ENCODE measurements around the gene HMGCS1.

DNA sequence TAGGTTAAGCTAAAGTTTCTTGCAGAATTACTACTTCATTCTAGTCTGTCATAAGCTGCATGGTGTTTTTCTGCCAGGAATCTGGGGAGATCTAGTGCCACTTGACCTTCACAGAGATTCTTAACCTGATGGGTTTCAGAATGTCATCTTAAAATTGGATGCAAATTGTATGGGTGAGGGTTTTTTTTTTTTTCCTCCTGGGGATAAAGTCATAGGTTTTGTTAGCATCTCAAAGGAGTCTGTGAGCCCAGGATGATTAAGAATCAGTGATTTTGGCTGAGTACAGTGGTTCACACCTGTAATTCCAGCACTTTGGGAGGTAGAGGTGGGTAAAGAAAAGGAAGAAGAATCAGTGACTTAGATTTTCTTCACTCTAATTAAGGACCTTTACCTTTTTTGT lies 69.9 kb downstream of the HMGCS1 start:
- no peak for TF ChIP-seq POLR2AphosphoS5 (IDR thresholded peaks at IDR 0.05; ENCODE audit: low read depth, low read length)
- TF ChIP-seq TAF1 (IDR thresholded peaks at IDR 0.05; ENCODE audit: borderline replicate concordance, low read depth, low read length) = no peak
- no peak for TF ChIP-seq POLR2A (IDR thresholded peaks at IDR 0.05; ENCODE audit: low read depth, low read length)

All from GM12892 (cell line).